ENCODE results near the gene NGLY1.
A peak's percentile ranks its signal among the peaks of the same experiment; 100 is the strongest.

NGLY1 gene

GRCh38 chr3:25711090-25711489 is 72.2 kb downstream of the NGLY1 start:
- Mint-ChIP-seq H3K36me3 (ENCODE audit: low read depth) (no peaks in the 10 kb centered on the region), H3K27me3 (peaks cover 2% of the 10 kb centered on the region), H3K4me3 (no peak overlapping the region), H3K4me1 (ENCODE audit: low read depth) (peaks cover 9% of the 10 kb centered on the region), H3K9me3 (no peaks in the 10 kb centered on the region), H3K27ac (no peak overlapping the region)
- intact Hi-C loops (cut with micrococcal nuclease): no loop called here

GRCh38 chr3:25708036-25708435 is 75.2 kb downstream of the NGLY1 start:
- no peak overlapping the region for H3K4me3 Mint-ChIP-seq
- no peak overlapping the region for H3K27ac Mint-ChIP-seq
- peaks cover 9% of the 10 kb centered on the region for H3K4me1 Mint-ChIP-seq (ENCODE audit: low read depth)
- intact Hi-C loops (cut with micrococcal nuclease): no loop called here
- no peaks in the 10 kb centered on the region for H3K36me3 Mint-ChIP-seq (ENCODE audit: low read depth)
- H3K27me3 Mint-ChIP-seq: peaks cover 3% of the 10 kb centered on the region
- H3K9me3 Mint-ChIP-seq: no peaks in the 10 kb centered on the region

DNA sequence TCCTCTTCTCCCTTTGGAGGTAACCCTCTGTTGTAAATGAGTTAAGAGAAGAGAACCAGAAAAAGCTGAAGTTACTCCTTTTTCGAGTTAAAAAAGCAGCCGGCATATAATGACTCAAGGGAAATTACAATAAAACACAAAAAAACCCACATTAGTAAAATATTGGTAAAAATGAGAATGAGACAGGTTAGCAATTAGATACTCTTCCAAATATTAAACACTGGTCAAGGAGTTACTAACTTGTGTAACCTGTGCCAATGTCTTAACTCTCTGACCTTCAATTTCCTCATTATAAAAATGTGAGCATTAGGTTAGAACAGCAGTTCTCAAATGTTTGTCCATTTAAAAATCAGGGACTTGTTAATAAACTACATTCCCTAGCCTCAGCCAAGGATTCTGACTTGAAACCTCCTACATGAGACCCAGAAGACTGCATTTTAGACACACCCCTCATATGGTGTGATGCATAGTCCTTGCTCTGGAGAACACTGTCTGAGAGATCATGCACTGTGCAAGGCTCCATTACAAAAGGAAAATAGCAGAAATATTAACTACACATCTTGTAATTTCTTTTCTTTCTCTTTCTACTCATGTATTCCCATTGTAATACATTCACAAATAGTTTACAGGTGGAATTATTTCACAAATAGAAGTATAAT is 75.8 kb downstream of the NGLY1 start:
- Mint-ChIP-seq H3K9me3 (no peaks in the 10 kb centered on the region), H3K4me3 (no peak overlapping the region), H3K27me3 (peaks cover 7% of the 10 kb centered on the region), H3K4me1 (ENCODE audit: low read depth) (peaks cover 13% of the 10 kb centered on the region), H3K27ac (no peak overlapping the region), H3K36me3 (ENCODE audit: low read depth) (no peaks in the 10 kb centered on the region)
- intact Hi-C loops (cut with micrococcal nuclease): no loop called here

DNA sequence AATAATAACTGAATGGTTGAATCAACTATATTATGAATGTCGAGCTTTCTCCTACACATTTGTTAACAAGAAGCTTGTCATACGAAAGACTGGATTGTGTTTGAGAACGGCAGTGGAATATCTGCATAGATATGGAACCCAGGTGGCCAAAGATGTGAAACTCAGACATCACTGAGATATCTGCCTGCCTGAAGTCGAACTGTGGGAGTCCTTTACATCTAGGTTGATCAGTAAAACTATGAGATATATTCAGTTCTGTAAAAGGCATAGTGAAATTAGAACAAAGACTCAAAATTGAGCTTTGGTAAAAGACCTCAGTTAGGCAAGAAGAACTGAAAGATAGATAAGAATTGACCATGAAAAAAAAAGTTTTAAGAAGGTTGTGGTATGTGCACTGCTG is 77.0 kb downstream of the NGLY1 start:
- no peak overlapping the region for H3K4me3 Mint-ChIP-seq
- H3K27me3 Mint-ChIP-seq: peaks cover 7% of the 10 kb centered on the region
- no peaks in the 10 kb centered on the region for H3K36me3 Mint-ChIP-seq (ENCODE audit: low read depth)
- H3K27ac Mint-ChIP-seq: no peak overlapping the region
- intact Hi-C loops (cut with micrococcal nuclease): no loop called here
- H3K9me3 Mint-ChIP-seq: no peaks in the 10 kb centered on the region
- H3K4me1 Mint-ChIP-seq (ENCODE audit: low read depth): peaks cover 5% of the 10 kb centered on the region

- Mint-ChIP-seq H3K4me3 (no peak overlapping the region), H3K4me1 (ENCODE audit: low read depth) (peaks cover 24% of the 10 kb centered on the region), H3K27ac (no peak overlapping the region), H3K36me3 (ENCODE audit: low read depth) (no peaks in the 10 kb centered on the region), H3K27me3 (peaks cover 17% of the 10 kb centered on the region), H3K9me3 (no peaks in the 10 kb centered on the region)
- intact Hi-C loops (cut with micrococcal nuclease): no loop called here
These were observed 85.7 kb downstream of the NGLY1 start for GRCh38 chr3:25697553-25697952.

GRCh38 chr3:25695731-25696420 is 87.4 kb downstream of the NGLY1 start:
- H3K9me3 Mint-ChIP-seq: no peaks in the 10 kb centered on the region
- peaks cover 31% of the 10 kb centered on the region for H3K27me3 Mint-ChIP-seq
- no peaks in the 10 kb centered on the region for H3K36me3 Mint-ChIP-seq (ENCODE audit: low read depth)
- peaks cover 29% of the 10 kb centered on the region for H3K4me1 Mint-ChIP-seq (ENCODE audit: low read depth)
- H3K4me3 Mint-ChIP-seq: peak overlapping the region; percentile 45
- peak overlapping the region; percentile 71 for H3K27ac Mint-ChIP-seq
- intact Hi-C loops (cut with micrococcal nuclease): no loop called here

- Mint-ChIP-seq H3K27me3 (peaks cover 45% of the 10 kb centered on the region), H3K9me3 (no peaks in the 10 kb centered on the region), H3K4me3 (no peak overlapping the region), H3K4me1 (ENCODE audit: low read depth) (peaks cover 44% of the 10 kb centered on the region), H3K27ac (no peak overlapping the region), H3K36me3 (ENCODE audit: low read depth) (no peaks in the 10 kb centered on the region)
- intact Hi-C loops (cut with micrococcal nuclease): no loop called here
These were observed 90.0 kb downstream of the NGLY1 start for GRCh38 chr3:25693238-25693637.

- Mint-ChIP-seq H3K27me3 (peaks cover 50% of the 10 kb centered on the region), H3K4me3 (no peak overlapping the region), H3K36me3 (ENCODE audit: low read depth) (no peaks in the 10 kb centered on the region), H3K4me1 (ENCODE audit: low read depth) (peaks cover 49% of the 10 kb centered on the region), H3K9me3 (no peaks in the 10 kb centered on the region), H3K27ac (no peak overlapping the region)
- intact Hi-C loops (cut with micrococcal nuclease): no loop called here
These were observed 90.9 kb downstream of the NGLY1 start for GRCh38 chr3:25692341-25692740.

DNA sequence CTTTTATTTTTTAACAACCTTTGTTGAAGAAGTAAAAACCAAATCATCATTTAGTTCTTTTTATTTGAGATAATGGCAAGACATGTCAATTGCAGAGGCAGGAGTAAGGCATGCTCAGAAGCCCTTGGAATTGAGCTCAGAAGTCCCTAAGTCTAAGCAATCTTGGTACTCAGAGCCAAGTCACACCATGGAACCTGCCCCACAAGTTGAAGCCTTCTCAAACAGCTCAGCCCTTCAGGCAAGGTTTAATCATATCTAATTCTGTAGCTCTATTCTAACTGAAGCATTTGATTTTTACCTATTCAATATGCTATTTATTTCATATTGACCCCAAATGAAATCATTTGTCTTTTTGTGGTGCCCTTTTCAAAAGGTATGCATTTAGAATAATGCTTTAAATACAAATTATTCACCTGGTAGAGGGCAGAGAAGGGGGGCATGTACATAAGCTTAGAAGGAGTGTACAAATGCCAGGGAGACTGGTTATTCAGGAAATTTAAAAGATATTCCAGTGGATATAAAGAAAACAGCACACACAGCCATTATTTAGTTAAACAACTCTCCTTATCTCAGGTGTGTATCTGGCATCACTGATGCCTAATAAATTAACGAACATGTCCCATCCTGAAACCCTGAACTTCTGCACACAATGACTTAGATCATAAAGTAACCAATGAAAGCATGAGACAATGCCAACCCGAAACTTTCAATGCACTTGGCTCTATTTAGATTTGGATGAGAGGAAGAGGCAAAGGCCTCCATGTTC is 92.3 kb downstream of the NGLY1 start:
- Mint-ChIP-seq H3K27me3 (peaks cover 49% of the 10 kb centered on the region), H3K4me3 (no peak overlapping the region), H3K27ac (no peak overlapping the region), H3K4me1 (ENCODE audit: low read depth) (peaks cover 41% of the 10 kb centered on the region), H3K9me3 (no peaks in the 10 kb centered on the region), H3K36me3 (ENCODE audit: low read depth) (no peaks in the 10 kb centered on the region)
- intact Hi-C loops (cut with micrococcal nuclease): no loop called here

DNA sequence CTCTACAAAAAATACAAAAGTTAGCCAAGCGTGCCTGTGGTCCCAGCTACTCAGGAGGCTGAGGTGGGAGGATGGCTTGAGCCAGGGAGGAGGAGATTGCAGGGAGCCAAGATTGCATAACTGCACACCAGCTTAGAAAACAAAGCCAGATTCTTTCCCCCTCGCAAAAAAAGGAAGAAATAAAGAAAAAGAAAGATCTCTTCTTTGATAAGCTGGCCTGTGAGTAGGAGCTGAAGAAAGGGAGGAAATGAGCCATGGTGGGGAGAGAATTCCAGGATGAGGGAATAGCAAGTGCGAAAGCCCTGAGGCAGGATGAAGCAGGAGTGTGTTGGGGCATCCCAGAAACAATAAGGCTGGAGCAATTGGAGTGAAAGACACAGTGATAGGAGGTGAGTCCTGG is 94.0 kb downstream of the NGLY1 start:
- H3K4me1 Mint-ChIP-seq (ENCODE audit: low read depth): peaks cover 39% of the 10 kb centered on the region
- H3K27ac Mint-ChIP-seq: peak overlapping the region; percentile 9
- no peaks in the 10 kb centered on the region for H3K9me3 Mint-ChIP-seq
- intact Hi-C loops (cut with micrococcal nuclease): no loop called here
- H3K4me3 Mint-ChIP-seq: no peak overlapping the region
- H3K27me3 Mint-ChIP-seq: peaks cover 46% of the 10 kb centered on the region
- H3K36me3 Mint-ChIP-seq (ENCODE audit: low read depth): no peaks in the 10 kb centered on the region

- Mint-ChIP-seq H3K4me1 (ENCODE audit: low read depth) (peaks cover 45% of the 10 kb centered on the region), H3K27me3 (peaks cover 37% of the 10 kb centered on the region), H3K9me3 (no peaks in the 10 kb centered on the region), H3K4me3 (no peak overlapping the region), H3K36me3 (ENCODE audit: low read depth) (no peaks in the 10 kb centered on the region), H3K27ac (no peak overlapping the region)
- intact Hi-C loops (cut with micrococcal nuclease): no loop called here
These were observed 95.5 kb downstream of the NGLY1 start for GRCh38 chr3:25687742-25688141.

DNA sequence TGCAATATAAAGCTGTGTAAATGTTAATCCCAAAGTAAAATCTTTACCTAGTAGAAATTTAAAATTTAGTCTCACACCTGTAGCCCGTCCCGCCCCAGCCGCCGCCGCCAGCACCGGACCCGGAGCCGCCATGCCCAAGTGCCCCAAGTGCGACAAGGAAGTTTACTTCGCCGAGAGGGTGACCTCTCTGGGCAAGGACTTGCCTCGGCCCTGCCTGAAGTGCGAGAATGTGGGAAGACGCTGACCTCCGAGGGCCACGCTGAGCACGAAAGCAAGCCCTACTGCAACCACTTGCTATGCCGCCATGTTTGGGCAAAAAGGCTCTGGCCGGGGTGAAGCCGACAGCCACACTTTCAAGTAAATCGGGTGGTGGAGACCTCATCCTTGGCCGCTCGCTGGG is 96.5 kb downstream of the NGLY1 start:
- Mint-ChIP-seq H3K27me3 (peaks cover 29% of the 10 kb centered on the region), H3K4me1 (ENCODE audit: low read depth) (peaks cover 44% of the 10 kb centered on the region), H3K9me3 (no peaks in the 10 kb centered on the region), H3K36me3 (ENCODE audit: low read depth) (no peaks in the 10 kb centered on the region), H3K4me3 (no peak overlapping the region), H3K27ac (no peak overlapping the region)
- intact Hi-C loops (cut with micrococcal nuclease): no loop called here

GRCh38 chr3:25683882-25684281 is 99.4 kb downstream of the NGLY1 start:
- Mint-ChIP-seq H3K9me3 (no peaks in the 10 kb centered on the region), H3K27me3 (peaks cover 15% of the 10 kb centered on the region), H3K36me3 (ENCODE audit: low read depth) (no peaks in the 10 kb centered on the region), H3K27ac (peak overlapping the region; percentile 21), H3K4me1 (ENCODE audit: low read depth) (peaks cover 31% of the 10 kb centered on the region), H3K4me3 (no peak overlapping the region)
- intact Hi-C loops (cut with micrococcal nuclease): no loop called here

- H3K36me3 Mint-ChIP-seq (ENCODE audit: low read depth): no peaks in the 10 kb centered on the region
- peaks cover 26% of the 10 kb centered on the region for H3K4me1 Mint-ChIP-seq (ENCODE audit: low read depth)
- intact Hi-C loops (cut with micrococcal nuclease): no loop called here
- no peak overlapping the region for H3K4me3 Mint-ChIP-seq
- H3K9me3 Mint-ChIP-seq: no peaks in the 10 kb centered on the region
- peak overlapping the region; percentile 21 for H3K27ac Mint-ChIP-seq
- peaks cover 10% of the 10 kb centered on the region for H3K27me3 Mint-ChIP-seq
These were observed 99.8 kb downstream of the NGLY1 start for GRCh38 chr3:25683410-25683809.

All from dendritic cell treated with granulocyte-macrophage colony-stimulating factor and Interleukin-4, amounts not matched to agents 40 ng/mL and 50 ng/mL, for 4 days (primary cell).